GM12878 (cell line): Measurements from ENCODE around the gene NCF4. TPM values are rescaled to one million over a fixed set of nuclear protein-coding genes. Genes with fewer than 3 reads are reported as not detected.

Source experiments
- ATAC-seq: fragments of 200-7000 bp; cut with Tn5 transposase; 3 replicates; pipeline ENCODE4 v1.9.1; 2020; ENCODE audit warnings: mild to moderate bottlenecking, moderate library complexity
- BruUV-seq: library from RNA; stranded (reverse); fragments of 400-500 nt; replicated peaks from 2 replicates; lab custom pipeline; 2021; lab: Mats Ljungman, UMichigan
- CTCF ChIA-PET: fragments of 300-600 bp; sonication (Branson Sonifier 250); formaldehyde crosslinking; extraction: SDS; loops from one replicate; lab custom pipeline; 2021; ENCODE audit warnings: inconsistent platforms; lab: Yijun Ruan, JAX
- POLR2A ChIA-PET: fragments of 350-600 bp; formaldehyde crosslinking; extraction: SDS; loops from one replicate; lab custom pipeline; 2021; ENCODE audit warnings: inconsistent platforms; lab: Charles Lee
- RAD21 ChIA-PET: fragments of 300-600 bp; sonication (Branson Sonifier 250); formaldehyde crosslinking; loops from one replicate; lab custom pipeline; 2023; ENCODE audit warnings: antibody characterized with exemption; ENCODE audit not compliant: unreplicated experiment; lab: Charles Lee
- SMC1A ChIA-PET: fragments of 300-600 bp; sonication (Branson Sonifier 250); formaldehyde crosslinking; loops from one replicate; lab custom pipeline; 2023; ENCODE audit not compliant: unreplicated experiment, uncharacterized antibody; lab: Charles Lee
- DNase-seq: peaks from one replicate; pipeline ENCODE4 v3.0.0-alpha.2; 2011; ENCODE audit warnings: low read depth, low spot score
- FAIRE-seq: peaks from 3 replicates; lab custom pipeline; 2011; peaks lifted over from hg19 to GRCh38; lab: Jason Lieb, UNC
- H2AFZ ChIP-seq: 2 replicates; pipeline ENCODE4 v1.6.0; 2011; ENCODE audit warnings: low read depth, low read length, control low read depth; ENCODE audit not compliant: control insufficient read depth
- H3K27ac ChIP-seq: 2 replicates; pipeline ENCODE4 v1.5.1; 2011; ENCODE audit warnings: control low read depth; ENCODE audit not compliant: control insufficient read depth, insufficient read depth
- H3K27me3 ChIP-seq, 2 experiments: replicated peaks in 1 of 2; 2 replicates each; pipeline versions ENCODE4 v1.6.0 to v1.6.1; 2011; ENCODE audit warnings: low read length in 1 of 2; ENCODE audit not compliant: control insufficient read depth in 2 of 2, insufficient read depth in 2 of 2
- H3K36me3 ChIP-seq, 2 experiments: 2 replicates each; pipeline ENCODE4 v1.5.1; 2011; ENCODE audit warnings: low read length in 1 of 2; ENCODE audit not compliant: control insufficient read depth in 2 of 2, insufficient read depth in 2 of 2
- H3K4me1 ChIP-seq: 2 replicates; pipeline ENCODE4 v1.6.1; 2011; ENCODE audit warnings: mild to moderate bottlenecking, low read length, moderate library complexity, mixed read lengths; ENCODE audit not compliant: control insufficient read depth, insufficient read depth
- H3K4me2 ChIP-seq: 2 replicates; pipeline ENCODE4 v1.6.0; 2011; ENCODE audit warnings: control low read depth; ENCODE audit not compliant: control insufficient read depth, insufficient read depth
- H3K4me3 ChIP-seq: fragments of 200-600 bp; sonication (generic); 2 replicates; pipeline ENCODE4 v1.5.1; 2016
- H3K79me2 ChIP-seq: 2 replicates; pipeline ENCODE4 v1.6.0; 2011; ENCODE audit warnings: low read length; ENCODE audit not compliant: control insufficient read depth, insufficient read depth
- H3K9ac ChIP-seq: 2 replicates; pipeline ENCODE4 v1.8.0; 2011; ENCODE audit warnings: low read length, control low read depth, mixed read lengths; ENCODE audit not compliant: control insufficient read depth, insufficient read depth
- H3K9me3 ChIP-seq: replicated peaks from 3 replicates; pipeline ENCODE4 v1.5.1; 2011; ENCODE audit warnings: mild to moderate bottlenecking, low read length; ENCODE audit not compliant: control insufficient read depth, insufficient read depth
- H4K20me1 ChIP-seq: 2 replicates; pipeline ENCODE4 v1.6.0; 2011; ENCODE audit not compliant: control insufficient read depth, insufficient read depth
- BRCA1 ChIP-seq: IDR thresholded peaks from 2 replicates; pipeline ENCODE4 v1.6.1; 2011; ENCODE audit warnings: low read depth, low read length, improper control_type of control experiment
- CUX1 ChIP-seq: IDR thresholded peaks from 2 replicates; pipeline ENCODE4 v1.6.1; 2012; ENCODE audit warnings: improper control_type of control experiment, low read depth, low read length; ENCODE audit not compliant: insufficient replicate concordance
- JUNB ChIP-seq: IDR thresholded peaks from 2 replicates; pipeline ENCODE4 v1.6.1; 2016; ENCODE audit warnings: antibody characterized with exemption, mild to moderate bottlenecking
- WGBS: methylation state at CpG from one replicate; pipeline ENCODE4 v1.1.6; 2016; ENCODE audit warnings: low lambda C conversion rate; ENCODE audit not compliant: insufficient replicate concordance, insufficient coverage; ENCODE audit errors: missing lambda C conversion rate; 5-methylcytosine and 5-hydroxymethylcytosine counted together
- in situ Hi-C: fragments of 300-500 bp; cut with MboI; formaldehyde crosslinking; loops from 9 replicates; pipeline ENCODE4 v1.14.3; 2018; ENCODE audit warnings: mixed read lengths
- intact Hi-C: fragments of 100-400 bp; cut with micrococcal nuclease; formaldehyde crosslinking; loops from one replicate; pipeline ENCODE4 v1.14.2; 2022; ENCODE audit not compliant: unreplicated experiment
- polyA plus RNA-seq, 11 experiments: library from polyadenylated mRNA; depleted of rRNA in 4 of 11; unstranded in 6 of 11; stranded (reverse) in 5 of 11; fragments of >200 nt; fragmentation: Nextera tagmentation in 4 of 11; fragmentation: Illumina TruSeq in 1 of 11; extraction: Ambion mirVana in 4 of 11; extraction: Trizol in 1 of 11; gene quantifications; 1 replicate in 1 of 11; 2 replicates in 10 of 11; pipeline versions ENCODE4 v1.2.1 to v1.2.3, GENCODE V29; 2011 to 2016; ENCODE audit warnings: inconsistent platforms in 2 of 11, missing spikeins in 2 of 11, low read depth in 1 of 11
- total RNA-seq, 4 experiments: library from RNA; depleted of rRNA in 3 of 4; stranded (reverse); fragments of >200 nt in 3 of 4; fragmentation: Illumina TruSeq in 1 of 4; extraction: Trizol in 1 of 4; gene quantifications; 2 replicates each; pipeline versions ENCODE4 v1.2.1 to v1.2.3, GENCODE V29; 2013 to 2021

Gene NCF4
- total and polyA plus RNA-seq, 10 of the 15 experiments (the other 5 are each of a cell fraction or from before 2014, with no cell fraction given): 22.9 to 136 (median 72.5) TPM

DNA sequence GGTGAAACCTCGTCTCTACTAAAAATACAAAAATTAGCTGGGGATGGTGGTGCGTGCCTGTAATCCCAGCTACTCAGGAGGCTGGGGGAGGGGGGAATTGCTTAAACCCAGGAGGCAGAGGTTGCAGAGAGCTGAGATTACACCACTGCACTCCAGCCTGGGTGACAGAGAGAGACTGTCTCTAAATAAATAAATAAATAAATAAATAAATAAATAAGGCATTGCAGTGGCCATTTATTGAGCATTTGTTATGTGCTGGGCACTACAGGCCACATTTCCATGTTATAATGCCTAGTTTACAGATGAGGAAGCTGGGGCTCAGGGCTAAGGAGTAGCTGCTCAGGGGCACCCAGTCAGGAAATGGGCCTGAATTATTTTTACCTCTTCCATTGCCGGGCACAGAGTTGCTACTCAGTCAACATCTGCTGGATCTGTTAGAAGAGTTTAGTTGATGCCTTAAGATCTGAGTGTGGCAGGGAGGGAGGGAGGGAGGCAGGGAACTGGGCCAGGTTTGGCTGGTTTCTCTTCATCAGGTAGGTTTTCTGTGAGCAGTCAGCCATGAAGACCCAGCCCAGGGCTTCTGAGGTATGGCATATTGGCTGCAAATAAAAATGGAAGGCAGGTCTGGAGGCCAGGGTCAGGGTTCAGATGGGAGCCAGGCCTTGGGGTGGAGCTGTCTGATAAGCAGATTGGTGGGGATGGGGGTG, 49.6 kb upstream of the NCF4 start:
- H3K36me3 ChIP-seq: no peaks in the 10 kb centered on the region
- H2AFZ ChIP-seq: no peak overlapping the region
- intact Hi-C loops (no loop called here), in situ Hi-C loops (no loop called here)
- no peak overlapping the region for H3K9ac ChIP-seq
- H3K27ac ChIP-seq: no peak overlapping the region
- no peaks in the 10 kb centered on the region for H3K9me3 ChIP-seq
- ChIA-PET RAD21 (no interaction called here), SMC1A (no interaction called here), CTCF (no interaction called here), POLR2A (no interaction called here)
- ATAC-seq: no peak
- H3K4me2 ChIP-seq: no peak overlapping the region
- TF ChIP-seq BRCA1: no peak
- no peak for TF ChIP-seq JUNB
- TF ChIP-seq CUX1: no peak
- H3K79me2 ChIP-seq: no peaks in the 10 kb centered on the region
- FAIRE-seq: no peak
- no TSS peak for BruUV-seq
- no peak for DNase-seq
- no peaks in the 10 kb centered on the region for H3K4me1 ChIP-seq
- peaks cover 6 to 11% of the 10 kb centered on the region in 2 experiments for H3K27me3 ChIP-seq
- 40% methylated on average over 3 of the region's 3 CpGs for WGBS
- H4K20me1 ChIP-seq: no peaks in the 10 kb centered on the region
- no peak overlapping the region for H3K4me3 ChIP-seq
